GM21786 (cell line): ENCODE data around the gene ALDH9A1.
"Not testable (repeated sequence)": the region's sequence is repeated elsewhere in the genome, so short reads cannot be mapped to it uniquely, and the experiment has no call there.

Experiments
- ATAC-seq: cut with Tn5 transposase; IDR thresholded peaks from one replicate; pipeline ENCODE4 v1.9.1; 2021; ENCODE audit not compliant: unreplicated experiment

Gene ALDH9A1

DNA sequence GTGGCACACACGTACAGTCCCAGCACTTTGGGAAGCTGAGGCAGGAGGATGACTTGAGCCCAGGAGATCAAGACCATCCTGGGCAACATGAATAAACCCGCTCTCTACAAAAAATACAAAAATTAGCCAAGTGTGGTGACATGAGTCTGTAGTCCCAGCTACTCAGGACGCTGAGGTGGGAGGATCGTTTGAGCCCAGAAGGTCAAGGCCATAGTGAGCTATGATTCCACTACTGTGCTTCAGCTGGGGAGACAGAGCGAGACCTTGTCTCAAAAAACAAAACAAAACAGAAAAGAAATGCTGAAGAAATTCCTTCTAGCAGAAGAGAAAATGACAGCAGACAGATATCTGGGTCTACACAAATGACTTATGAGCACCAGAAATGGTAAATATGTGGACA is 10.3 kb downstream of the ALDH9A1 start:
- ATAC-seq: no peak

DNA sequence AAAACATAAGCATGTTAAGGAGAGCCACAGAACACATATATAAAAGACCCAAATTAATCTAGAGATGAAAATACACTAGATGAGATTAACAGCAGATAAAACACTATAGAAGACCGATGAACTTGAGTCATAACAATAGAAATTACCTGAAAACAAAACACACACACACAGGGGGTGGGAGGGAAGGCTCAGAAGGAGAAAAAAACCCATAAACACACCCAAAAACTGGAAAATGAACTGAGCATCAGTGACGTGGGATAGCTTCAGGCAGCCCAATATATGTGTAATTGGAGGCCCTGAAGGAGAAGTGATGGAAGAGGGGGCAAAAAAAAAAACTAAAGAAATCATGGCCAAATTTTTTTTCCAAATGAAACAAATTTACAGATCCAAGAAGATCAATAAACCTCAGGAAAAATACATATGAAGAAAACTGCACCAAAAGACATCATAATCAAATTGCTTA is 11.4 kb downstream of the ALDH9A1 start:
- peak; percentile 28 for ATAC-seq

DNA sequence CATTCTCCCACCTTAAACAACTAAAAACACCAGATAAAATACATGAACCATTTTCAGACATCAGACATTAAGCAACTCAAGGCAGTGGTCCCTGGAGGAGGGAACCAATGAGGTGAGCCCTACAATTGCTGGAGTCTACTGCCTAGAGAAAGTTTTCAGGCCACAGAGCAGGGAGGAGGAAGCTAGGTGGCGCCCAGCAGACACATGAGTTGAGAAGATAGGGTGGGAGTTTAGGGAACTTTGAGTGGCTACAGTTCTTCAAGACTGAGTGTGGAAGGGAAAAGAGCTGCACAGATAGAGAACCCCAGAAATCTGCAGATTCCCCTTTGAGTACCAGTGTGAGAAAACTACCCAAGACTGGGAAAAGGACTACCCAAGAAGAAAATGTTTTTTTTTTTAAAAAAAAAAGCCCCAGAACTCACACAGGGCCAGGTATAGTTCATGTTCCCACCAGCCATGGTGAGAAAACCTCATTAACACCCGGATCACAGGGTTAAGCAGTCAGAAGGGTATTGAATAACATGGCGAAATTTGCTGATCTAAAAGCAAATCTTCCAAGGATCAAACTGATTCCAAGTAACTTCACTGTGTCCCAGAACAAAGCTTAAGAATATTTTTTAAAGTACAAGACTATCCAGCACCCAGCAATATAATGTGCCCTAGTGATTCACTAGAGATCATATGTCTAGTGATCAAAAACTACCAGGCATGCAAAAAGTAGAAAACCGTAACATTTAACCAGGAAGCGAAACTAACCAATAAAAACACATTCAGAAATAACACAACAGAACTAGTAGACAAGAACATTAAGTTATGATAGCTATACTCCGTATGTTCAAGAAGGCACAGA is 12.0 kb downstream of the ALDH9A1 start:
- peak; percentile 70 for ATAC-seq

DNA sequence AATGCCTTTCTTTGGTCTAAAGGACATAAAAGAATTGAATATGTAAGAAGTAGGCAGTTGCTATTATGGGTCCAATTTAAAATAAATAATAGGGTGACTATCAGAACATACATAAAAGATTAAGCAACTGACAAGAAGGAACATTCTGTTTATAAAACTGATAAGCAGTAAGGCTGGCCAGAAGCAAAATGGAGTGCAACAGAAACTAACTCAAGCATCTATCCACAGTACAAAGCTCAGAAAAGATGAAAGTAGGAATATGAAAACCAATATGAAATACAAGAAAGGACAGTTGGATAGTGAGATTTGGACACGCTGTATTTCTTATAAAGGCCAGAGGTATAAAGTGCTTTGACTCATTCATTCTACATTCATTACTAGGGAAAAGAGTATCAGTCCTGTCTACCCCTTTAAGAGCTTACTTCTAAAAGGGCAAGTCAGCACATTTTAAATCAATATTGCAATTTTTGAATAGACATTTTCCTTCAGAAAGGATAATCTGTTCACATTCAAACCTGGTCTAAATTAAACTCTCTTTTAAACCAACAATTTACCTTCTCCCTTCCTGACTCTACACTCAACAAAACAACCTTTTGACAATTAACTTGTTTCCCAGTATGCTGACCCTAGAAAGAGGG is 14.4 kb downstream of the ALDH9A1 start:
- ATAC-seq: no peak

DNA sequence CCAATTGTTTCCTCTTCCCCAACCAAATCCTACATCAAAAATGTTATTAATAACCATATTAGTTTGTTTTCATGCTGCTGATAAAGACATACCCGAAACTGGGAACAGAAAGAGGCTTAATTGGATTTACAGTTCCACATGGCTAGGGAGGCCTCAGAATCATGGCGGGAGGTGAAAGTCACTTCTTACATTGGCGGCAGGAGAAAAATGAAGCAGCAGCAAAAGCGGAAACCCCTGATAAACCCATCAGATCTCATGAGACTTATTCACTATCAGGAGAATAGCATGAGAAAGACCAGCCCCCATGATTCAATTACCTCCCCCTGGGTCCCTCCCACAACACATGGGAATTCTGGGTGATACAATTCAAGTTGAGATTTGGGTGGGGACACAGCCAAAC is 17.6 kb downstream of the ALDH9A1 start:
- ATAC-seq: not testable (repeated sequence)

DNA sequence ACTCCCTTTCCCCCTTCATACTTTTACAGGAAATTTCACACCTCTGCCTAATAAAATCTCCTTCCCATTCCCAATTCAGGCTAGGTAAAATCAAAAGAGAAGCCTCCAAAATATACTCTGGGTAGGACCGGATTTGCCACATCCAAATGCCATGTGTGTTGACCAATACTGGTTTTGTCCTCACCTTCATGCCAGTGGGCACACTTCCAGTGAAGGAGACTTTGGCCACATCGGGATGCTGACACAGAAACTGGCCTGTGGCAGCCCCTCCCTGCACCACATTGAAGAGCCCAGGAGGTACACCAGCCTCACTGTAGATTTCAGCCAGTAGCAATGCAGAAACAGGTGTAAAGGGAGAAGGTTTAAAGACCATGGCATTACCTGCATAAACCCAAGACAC is 18.1 kb downstream of the ALDH9A1 start:
- no peak for ATAC-seq

DNA sequence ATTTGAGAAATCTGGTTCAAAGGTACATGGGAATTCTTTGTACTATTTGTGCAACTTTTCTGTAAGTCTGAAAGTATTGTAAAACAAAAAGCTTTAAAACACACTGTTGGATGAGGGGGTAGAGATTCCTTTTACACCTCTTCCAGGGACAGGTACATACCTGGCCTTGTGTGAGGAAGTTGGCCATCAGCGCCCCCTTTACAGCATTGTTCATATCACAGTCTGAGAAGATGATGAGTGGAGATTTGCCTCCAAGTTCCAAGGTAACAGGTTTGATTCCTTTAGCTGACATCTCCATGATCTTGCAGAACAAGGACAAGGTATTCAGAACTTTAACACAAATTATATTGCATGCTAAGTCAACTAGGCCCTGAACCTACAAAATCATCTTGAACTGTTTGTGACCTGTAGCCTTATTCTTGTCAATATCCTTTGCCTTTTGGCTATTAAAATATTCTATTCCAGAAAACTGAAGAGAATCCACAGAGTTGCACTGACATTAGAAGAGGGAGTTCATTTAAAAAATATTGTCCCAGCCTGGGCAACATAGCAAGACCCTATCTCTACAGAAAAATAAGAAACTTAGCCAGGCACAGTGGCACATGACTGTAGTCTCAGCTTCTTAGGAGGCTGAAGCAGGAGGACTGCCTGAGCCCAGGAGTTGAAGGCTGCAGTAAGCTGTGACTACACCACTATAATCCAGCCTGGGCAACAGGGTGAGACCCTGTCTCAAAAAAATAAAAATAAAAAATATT is 18.9 kb downstream of the ALDH9A1 start:
- ATAC-seq: no peak

DNA sequence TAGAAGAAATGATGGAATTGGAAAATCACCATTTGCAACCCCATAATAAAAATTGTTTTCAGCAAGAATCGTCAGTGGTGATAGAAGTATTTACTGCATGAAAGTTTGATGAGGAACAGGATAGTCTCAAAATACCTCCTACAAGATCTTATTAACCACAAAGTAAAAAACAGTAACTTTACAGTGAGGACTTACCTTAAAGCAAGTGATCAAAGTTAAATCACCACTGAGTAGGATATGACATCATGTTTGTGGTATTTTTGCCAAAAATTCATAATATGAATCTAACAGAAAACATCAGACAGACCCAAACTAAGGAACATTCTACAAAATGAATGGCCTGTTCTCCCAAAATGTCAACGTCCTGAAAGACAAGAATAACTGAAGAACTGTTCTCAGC is 19.9 kb downstream of the ALDH9A1 start:
- no peak for ATAC-seq

DNA sequence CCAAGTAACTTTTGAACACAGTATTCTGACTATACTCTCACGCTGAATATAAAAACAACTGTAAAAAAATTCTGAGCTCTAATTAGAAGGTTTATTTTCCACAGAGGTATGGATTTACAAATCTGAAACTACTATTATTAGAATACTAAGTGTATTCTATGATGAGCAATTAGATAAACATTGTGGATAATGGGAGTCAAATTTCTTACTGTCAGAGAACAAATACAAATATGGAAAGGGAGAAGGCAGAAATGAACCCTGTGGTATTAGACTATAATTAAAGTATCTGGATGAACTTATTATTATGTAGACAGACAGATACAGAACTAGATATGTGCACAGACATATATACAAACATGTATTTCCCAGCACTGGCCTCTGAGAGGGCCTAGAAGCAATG is 22.6 kb downstream of the ALDH9A1 start:
- no peak for ATAC-seq

DNA sequence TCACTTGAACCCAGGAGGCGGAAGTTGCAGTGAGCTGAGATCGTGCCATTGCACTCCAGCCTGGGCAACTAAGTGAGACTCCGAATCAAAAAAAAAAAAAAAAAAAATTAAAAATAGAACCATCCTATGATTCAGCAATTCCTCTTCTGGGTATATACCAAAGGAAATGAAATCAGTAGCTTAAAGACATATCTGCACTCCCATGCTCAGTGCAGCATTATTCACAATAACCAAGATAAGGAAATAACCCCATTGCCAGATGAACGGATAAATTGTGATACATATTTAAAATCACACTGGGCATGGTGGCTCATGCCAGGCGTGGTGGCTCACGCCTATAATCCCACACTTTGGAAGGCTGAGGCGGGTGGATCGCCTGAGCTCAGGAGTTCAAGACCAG is 23.8 kb downstream of the ALDH9A1 start:
- no peak for ATAC-seq

DNA sequence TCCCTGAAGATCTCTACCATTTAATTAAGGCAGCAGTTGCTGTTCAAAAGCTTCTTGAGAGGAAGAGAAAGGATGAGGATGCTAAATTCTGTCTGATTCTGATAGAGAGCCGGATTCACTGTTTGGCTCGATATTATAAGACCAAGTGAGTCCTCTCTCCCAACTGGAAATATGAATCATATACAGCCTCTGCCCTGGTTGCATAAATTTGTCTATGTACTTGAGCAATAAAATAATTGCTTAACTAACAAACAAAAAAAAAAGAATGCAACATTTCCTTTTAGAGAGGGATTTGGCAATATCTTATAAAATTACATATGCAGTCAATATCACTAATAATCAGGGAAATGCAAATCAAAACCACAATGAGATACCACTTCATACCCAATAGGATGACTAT is 26.8 kb downstream of the ALDH9A1 start:
- no peak for ATAC-seq

DNA sequence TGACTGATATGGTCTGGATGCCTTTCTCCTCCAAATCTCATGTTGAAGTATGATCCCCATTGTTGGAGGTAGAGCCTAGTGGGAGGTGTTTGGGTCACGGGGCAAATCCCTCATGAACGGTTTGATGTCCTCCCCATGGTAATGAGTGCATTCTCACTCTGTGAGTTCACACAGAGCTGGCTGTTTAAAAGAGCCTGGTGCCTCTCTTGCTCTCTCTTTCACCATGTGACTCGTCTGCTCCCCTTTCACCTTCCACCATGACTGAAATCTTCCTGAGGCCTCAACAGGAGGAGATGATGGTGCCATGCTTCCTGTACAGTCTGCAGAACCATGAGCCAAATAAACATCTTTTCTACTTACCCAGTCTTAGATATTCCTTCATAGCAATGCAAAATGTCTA is 30.2 kb downstream of the ALDH9A1 start:
- no peak for ATAC-seq

DNA sequence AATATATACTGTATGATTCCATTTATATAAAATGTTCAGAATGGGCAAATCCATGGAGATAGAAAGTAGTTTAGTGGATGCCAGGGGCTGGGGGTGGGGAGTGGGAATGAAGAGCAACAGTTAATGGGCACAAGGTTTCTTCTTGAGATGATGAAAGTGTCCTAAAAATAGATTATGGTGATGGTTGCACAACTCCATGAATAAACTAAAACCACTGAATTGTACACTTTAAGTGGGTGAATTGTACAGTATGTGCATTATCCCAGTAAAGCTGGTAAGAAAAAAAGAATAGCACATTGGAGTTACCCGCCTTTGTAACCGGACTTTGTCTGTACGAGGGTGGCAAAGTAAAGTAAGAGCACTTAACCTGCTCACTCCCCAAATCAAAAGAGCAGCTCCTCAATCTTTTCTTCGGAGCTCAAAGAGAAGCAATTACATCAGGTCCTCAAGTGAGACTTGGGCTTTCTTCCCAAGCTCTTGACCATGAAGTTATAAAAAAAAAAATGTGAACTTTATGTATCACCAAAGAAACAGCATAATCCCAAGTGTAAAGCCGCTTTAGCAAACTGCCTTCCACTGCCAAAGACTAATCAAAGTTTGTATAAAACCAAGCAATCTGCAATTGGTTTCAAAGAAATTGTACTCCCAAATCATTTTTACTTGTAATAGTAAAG is 32.1 kb downstream of the ALDH9A1 start:
- no peak for ATAC-seq

DNA sequence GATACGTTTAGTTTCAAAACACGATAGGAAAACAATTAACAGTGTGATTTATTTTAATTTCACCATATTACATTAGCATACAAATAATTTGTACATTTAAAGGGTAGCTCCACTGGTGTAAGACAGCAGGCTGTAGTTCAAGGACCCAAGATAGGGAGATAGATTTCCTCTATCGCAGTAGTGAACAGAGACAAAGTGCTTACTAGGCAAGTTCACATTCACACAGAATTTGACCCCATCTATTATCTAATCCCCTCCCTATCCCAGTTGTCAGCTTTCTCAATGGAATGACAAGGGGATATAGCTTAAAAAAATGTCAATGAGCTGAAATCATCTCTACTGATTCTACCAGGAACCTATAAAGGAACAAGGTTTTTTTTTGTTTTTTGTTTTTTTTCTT is 36.2 kb downstream of the ALDH9A1 start:
- no peak for ATAC-seq

DNA sequence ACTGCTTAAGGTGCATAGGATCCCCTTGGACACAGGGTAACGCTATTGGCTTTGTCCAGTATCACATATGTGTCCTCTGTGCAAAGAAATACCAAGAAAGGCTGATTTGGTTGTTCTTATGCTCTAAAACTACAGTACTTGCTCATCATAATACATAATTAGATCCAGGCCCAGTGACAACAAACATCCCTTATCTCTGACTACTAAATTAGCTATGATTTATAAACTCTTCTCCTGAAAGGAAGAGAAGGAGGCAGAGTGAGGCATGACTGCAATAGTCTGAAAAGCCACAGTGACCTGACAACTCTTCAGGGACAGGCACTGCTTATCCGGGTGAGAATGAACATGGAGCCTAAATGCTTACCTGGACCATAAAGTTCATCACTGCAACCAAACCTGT is 36.7 kb downstream of the ALDH9A1 start:
- no peak for ATAC-seq

DNA sequence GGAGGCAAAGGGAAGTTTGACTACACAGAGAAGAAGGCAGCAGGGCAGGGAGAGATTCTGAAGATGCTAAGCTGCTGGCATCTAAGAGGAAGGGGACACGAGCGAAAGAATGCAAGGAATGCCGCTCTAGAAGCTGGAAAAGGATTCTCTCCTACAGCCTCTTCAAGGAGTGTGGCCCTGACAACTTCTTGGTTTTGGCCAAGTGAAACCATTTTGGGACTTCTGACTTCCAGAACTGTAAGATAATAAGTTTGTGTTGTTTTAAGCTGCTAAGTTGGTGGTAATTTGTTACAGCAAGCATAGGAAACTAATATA is 38.8 kb downstream of the ALDH9A1 start:
- no peak for ATAC-seq

DNA sequence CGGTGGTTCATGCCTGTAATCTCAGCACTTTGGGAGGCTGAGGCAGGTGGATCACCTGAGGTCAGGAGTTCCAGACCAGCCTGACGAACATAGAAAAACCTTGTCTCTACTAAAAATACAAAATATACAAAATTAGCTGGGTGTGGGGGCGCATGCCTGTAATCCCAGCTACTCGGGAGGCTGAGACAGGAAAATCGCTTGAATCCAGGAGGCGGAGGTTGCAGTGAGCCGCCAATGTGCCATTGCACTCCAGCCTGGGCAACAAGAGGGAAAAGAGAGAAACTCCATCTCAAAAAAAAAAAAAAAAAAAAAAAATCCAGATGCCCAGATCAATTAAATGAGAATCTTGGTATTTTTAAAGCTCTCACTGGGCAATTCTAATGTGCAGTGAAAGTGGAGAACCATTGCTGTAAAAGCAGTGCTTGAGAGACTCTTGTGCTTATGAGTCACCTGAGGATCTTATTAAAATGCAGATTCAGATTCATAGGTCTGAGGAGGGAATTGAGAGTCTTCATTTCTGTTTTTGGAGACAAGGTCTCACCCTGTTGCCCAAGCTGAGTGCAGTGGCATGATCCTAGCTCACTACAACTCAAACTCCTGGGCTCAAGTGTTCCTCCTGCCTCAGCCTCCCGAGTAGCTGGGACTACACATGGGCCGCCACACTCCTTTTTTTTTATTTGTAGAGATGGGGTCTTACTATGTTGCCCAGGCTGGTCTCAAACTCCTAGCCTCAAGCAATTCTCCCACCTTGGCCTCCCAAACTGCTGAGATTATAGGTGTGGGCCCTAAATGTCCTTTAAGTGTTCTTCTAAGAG is 39.4 kb downstream of the ALDH9A1 start:
- ATAC-seq: not testable (repeated sequence)

DNA sequence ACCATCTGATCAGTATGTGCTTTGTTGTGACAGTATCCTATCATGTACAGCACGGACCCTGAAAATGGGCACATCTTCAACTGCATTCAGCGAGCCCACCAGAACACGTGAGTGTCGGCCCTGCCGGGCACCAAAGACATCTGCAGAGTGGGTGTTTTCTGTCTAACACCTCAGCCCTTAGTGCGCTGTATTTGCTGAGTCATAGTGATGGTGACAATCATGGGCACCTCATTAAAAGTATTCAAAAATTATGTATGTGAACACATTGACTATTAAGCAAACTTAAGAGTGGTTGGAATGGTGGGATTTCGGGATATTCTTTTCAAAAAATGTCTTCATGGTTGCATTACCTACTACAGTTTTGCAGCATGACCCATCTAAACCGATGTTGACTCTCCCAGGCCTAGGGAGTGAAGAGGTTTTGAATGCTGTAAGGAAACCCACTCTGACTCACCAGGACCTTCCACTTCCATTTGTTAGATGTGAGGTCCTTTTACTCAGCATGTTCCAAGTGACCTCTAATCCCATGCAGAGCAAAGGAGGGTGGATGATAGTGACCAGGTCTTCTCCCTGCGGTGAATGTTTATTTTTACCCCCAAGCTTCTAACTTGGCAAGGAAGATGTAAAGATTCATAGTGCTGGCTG is 47.3 kb downstream of the ALDH9A1 start:
- ATAC-seq: no peak

DNA sequence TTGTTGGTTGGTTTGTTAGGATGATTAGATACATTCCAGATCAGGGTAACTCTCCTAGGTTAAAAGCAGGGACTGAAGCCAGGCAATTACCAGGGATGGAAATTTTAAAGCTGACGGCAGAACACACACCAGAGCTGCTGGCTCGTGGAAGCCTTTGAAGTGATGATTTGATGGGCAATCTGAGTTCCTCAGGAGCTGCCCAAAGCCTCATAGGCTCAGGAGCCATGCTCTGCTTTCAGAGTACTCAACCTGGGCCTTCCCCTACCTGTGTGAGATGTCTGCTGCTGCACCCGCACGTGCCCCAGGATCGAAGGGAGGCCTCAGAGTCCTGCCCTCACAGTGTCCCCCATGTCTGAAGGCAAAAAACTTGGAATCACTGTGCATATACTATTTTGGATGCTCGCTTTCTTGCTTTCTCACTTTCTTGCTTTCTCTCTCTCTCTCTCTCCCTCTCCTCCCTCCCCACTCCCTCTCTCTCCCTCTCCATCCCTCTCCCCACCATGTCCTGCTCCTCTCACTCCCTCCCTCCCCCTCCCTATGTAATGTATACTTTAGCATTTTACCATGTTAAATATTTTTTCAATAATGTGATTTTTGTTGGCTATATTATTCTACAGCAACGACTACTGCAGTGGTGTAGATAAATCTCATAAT is 49.3 kb downstream of the ALDH9A1 start:
- ATAC-seq: no peak

DNA sequence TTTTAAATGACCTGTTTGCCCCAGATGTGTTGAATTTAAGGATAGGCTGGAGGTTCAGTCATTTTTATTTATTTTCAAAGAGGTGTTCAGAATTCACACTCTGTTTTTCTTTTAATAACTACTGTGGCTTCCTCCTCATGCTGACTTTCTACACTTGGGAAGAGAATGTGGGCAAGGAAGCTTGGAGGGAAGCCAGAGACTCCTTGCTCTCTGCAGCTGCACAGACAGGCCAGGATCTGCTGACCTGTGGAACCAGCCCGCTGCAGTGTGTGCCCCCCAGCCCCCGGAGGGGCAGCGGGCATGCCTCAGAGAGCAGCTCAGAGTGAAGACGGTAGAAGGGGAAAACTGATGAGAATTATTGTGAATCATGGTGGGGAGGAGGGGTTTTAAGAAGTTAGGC is 50.4 kb downstream of the ALDH9A1 start:
- no peak for ATAC-seq
